HL-60 (cell line): ENCODE measurements around the gene DNM3.

Source experiments
- GABPA ChIP-seq: IDR thresholded peaks from 2 replicates; pipeline ENCODE4 v1.6.1; 2012; ENCODE audit warnings: low read depth
- POLR2AphosphoS5 ChIP-seq: IDR thresholded peaks from 2 replicates; pipeline ENCODE4 v1.6.1; 2012; ENCODE audit warnings: low read depth
- TF ChIP-seq, protein P1 (sequence below): IDR thresholded peaks from one replicate; pipeline ENCODE4 v1.5.1; 2011; ENCODE audit warnings: low read length, control low read depth, inconsistent platforms; ENCODE audit not compliant: insufficient read depth
- TF ChIP-seq, protein P2 (sequence below): IDR thresholded peaks from 2 replicates; pipeline ENCODE4 v1.6.1; 2012; ENCODE audit warnings: low read depth; ENCODE audit not compliant: insufficient replicate concordance

DNA sequence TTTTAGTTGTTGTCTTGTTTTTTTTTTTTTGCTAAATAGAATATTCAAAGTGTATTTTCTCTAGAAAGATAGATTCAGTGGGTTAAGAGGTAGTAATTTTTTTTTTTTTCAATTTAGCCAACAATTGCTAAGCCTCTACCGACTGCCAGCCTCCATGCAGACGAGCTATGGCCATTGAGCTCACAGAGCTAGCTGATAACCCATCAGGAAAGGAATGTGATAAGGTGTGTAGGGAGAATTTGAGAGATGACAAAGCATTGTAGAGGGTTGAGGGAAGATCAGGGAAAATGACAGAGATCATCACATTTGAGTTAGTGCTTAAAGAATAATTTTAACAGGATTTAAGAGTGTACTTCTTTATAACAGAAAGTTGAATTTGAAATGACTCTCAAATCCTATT is 30.6 kb downstream of the DNM3 start:
- TF ChIP-seq, protein P1, sequence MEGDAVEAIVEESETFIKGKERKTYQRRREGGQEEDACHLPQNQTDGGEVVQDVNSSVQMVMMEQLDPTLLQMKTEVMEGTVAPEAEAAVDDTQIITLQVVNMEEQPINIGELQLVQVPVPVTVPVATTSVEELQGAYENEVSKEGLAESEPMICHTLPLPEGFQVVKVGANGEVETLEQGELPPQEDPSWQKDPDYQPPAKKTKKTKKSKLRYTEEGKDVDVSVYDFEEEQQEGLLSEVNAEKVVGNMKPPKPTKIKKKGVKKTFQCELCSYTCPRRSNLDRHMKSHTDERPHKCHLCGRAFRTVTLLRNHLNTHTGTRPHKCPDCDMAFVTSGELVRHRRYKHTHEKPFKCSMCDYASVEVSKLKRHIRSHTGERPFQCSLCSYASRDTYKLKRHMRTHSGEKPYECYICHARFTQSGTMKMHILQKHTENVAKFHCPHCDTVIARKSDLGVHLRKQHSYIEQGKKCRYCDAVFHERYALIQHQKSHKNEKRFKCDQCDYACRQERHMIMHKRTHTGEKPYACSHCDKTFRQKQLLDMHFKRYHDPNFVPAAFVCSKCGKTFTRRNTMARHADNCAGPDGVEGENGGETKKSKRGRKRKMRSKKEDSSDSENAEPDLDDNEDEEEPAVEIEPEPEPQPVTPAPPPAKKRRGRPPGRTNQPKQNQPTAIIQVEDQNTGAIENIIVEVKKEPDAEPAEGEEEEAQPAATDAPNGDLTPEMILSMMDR, result no peak
- TF ChIP-seq, protein P2, sequence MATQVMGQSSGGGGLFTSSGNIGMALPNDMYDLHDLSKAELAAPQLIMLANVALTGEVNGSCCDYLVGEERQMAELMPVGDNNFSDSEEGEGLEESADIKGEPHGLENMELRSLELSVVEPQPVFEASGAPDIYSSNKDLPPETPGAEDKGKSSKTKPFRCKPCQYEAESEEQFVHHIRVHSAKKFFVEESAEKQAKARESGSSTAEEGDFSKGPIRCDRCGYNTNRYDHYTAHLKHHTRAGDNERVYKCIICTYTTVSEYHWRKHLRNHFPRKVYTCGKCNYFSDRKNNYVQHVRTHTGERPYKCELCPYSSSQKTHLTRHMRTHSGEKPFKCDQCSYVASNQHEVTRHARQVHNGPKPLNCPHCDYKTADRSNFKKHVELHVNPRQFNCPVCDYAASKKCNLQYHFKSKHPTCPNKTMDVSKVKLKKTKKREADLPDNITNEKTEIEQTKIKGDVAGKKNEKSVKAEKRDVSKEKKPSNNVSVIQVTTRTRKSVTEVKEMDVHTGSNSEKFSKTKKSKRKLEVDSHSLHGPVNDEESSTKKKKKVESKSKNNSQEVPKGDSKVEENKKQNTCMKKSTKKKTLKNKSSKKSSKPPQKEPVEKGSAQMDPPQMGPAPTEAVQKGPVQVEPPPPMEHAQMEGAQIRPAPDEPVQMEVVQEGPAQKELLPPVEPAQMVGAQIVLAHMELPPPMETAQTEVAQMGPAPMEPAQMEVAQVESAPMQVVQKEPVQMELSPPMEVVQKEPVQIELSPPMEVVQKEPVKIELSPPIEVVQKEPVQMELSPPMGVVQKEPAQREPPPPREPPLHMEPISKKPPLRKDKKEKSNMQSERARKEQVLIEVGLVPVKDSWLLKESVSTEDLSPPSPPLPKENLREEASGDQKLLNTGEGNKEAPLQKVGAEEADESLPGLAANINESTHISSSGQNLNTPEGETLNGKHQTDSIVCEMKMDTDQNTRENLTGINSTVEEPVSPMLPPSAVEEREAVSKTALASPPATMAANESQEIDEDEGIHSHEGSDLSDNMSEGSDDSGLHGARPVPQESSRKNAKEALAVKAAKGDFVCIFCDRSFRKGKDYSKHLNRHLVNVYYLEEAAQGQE, result no peak
- TF ChIP-seq POLR2AphosphoS5, result no peak
- no peak for TF ChIP-seq GABPA
